ENCODE data around the gene ARPC1A. TPM values are rescaled to one million over a fixed set of nuclear protein-coding genes. Genes with fewer than 3 reads are reported as not detected.
"Not testable (repeated sequence)": the region's sequence is repeated elsewhere in the genome, so short reads cannot be mapped to it uniquely, and the experiment has no call there.

Gene ARPC1A
- total RNA-seq, 6 experiments from 2014 or later = 50.0 to 78.0 (median 63.4) TPM

DNA sequence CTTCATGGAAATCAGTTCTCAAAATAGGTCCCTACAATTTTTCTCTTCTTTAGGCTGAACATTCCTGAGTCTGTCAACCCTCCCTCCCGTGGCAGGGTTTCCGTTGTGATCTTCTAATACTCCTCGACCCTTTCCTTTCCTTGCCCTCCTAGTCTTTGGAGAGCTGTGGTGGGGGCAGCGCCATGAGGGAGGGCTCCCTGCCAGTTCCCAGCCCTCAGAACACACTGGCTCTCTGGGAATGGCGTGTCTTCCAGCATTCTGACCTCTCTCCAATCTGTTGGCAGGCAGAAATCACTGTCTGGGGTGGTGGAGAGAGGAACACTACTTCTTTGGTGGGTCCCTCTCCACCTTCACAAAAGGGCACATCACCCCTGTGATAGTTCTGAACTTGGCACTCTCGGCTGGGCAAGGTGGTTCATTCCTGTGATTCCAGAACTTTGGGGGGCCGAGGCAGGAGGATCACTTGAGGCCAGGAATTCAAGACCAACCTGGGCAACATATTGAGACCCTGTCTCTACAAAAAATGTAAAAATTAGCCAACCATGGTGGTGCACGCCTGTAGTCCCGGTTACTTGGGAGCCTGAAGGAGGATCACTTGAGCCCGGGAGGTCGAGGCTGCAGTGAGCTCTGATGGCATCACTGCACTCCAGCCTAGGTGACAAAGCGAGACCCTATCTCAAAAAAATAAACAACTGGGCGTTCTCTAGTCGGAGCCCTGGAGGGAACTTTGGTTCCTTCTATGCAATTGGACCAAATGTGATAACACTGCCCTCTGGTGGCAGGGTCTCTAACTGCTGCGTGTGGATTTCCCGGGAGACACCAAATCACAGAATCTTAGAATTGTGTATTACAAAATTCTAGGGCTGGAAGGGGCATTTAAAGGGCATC, 13.1 kb upstream of the ARPC1A start:
- WGBS (ENCODE audit: insufficient coverage, low coverage, low lambda C conversion rate, missing lambda C conversion rate) = 33% methylated on average over 15 of the region's 16 CpGs
- H3K4me1 ChIP-seq = no peaks in the 10 kb centered on the region
- TF ChIP-seq, protein P1, sequence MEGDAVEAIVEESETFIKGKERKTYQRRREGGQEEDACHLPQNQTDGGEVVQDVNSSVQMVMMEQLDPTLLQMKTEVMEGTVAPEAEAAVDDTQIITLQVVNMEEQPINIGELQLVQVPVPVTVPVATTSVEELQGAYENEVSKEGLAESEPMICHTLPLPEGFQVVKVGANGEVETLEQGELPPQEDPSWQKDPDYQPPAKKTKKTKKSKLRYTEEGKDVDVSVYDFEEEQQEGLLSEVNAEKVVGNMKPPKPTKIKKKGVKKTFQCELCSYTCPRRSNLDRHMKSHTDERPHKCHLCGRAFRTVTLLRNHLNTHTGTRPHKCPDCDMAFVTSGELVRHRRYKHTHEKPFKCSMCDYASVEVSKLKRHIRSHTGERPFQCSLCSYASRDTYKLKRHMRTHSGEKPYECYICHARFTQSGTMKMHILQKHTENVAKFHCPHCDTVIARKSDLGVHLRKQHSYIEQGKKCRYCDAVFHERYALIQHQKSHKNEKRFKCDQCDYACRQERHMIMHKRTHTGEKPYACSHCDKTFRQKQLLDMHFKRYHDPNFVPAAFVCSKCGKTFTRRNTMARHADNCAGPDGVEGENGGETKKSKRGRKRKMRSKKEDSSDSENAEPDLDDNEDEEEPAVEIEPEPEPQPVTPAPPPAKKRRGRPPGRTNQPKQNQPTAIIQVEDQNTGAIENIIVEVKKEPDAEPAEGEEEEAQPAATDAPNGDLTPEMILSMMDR (IDR thresholded peaks at IDR 0.05) = peak; percentile 88 to 96 (median 92)
- TF ChIP-seq POLR2A (IDR thresholded peaks at IDR 0.05) = no peak
- intact Hi-C loops (cut with DNase I) = loop anchor here in 1 of 2 donors (5.0 kb wide), 1 partner anchor 275 kb away; no protein-coding TSS in a partner anchor
- DNase-seq = peak in 2 of 3 donors; percentile 40 to 75
- H3K4me3 ChIP-seq = no peak overlapping the region
- H3K36me3 ChIP-seq = no peaks in the 10 kb centered on the region
- no peaks in the 10 kb centered on the region for H3K9me3 ChIP-seq
- H3K27ac ChIP-seq = no peak overlapping the region
- no peaks in the 10 kb centered on the region for H3K27me3 ChIP-seq
- peak; percentile 87 to 97 (median 96) for ATAC-seq

DNA sequence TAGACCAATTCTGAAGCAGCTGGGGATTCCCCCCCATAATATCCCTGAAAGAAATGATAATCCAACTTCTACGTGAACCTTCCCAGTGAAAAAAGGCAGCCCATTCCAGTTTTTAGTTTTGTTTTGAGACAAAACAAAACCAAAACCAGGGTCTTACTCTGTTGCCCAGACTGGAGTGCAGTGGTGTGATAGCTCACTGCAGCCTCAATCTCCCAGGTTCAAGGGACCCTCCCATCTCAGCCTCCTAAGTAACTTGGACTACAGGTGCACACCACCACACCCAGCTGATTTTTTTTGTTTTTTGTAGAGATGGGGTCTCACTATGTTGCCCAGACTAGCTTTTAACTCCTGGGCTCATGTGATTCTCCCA, 12.5 kb upstream of the ARPC1A start:
- no peak overlapping the region for H3K27ac ChIP-seq
- ATAC-seq (peak in 2 of 4 donors; percentile 17), DNase-seq (no peak)
- WGBS (ENCODE audit: insufficient coverage, low coverage, low lambda C conversion rate, missing lambda C conversion rate) = 33% methylated on average over 1 of the region's 1 CpG
- intact Hi-C loops (cut with DNase I) = loop anchor here in 1 of 2 donors (5.0 kb wide), 1 partner anchor 276 kb away; no protein-coding TSS in a partner anchor
- H3K9me3 ChIP-seq = no peaks in the 10 kb centered on the region
- TF ChIP-seq POLR2A (IDR thresholded peaks at IDR 0.05) = no peak
- TF ChIP-seq, protein P1 (IDR thresholded peaks at IDR 0.05) = no peak
- no peaks in the 10 kb centered on the region for H3K27me3 ChIP-seq
- H3K36me3 ChIP-seq = no peaks in the 10 kb centered on the region
- no peaks in the 10 kb centered on the region for H3K4me1 ChIP-seq
- H3K4me3 ChIP-seq = no peak overlapping the region

DNA sequence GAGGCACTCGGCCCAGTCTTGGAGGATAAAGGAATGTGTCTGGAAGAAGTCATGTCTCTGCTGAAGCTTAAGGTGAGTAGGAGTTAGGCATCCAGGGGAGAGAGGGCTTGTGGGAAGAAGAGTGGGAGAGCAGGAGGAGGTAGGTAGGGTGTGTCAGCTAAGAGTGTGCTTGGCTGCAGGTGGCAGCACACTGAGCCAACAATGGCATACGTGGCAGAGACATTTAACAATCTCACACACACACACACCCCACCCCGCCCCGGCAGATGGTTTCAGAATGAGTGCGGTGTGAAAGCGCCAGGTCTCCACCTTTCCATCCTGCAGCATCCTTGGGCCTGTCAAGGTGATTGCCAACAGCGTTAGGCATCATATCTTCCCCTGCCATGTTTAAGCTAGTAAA, 11.2 kb upstream of the ARPC1A start:
- H3K27ac ChIP-seq = no peak overlapping the region
- H3K4me3 ChIP-seq = no peak overlapping the region
- no peak for DNase-seq
- TF ChIP-seq, protein P1 (IDR thresholded peaks at IDR 0.05) = no peak
- no peak for TF ChIP-seq POLR2A (IDR thresholded peaks at IDR 0.05)
- intact Hi-C loops (cut with DNase I) = loop anchor here in 1 of 2 donors (5.0 kb wide), 1 partner anchor 277 kb away; no protein-coding TSS in a partner anchor
- H3K9me3 ChIP-seq = no peaks in the 10 kb centered on the region
- no peak for ATAC-seq
- WGBS (ENCODE audit: insufficient coverage, low coverage, low lambda C conversion rate, missing lambda C conversion rate) = 73% methylated on average over 6 of the region's 7 CpGs
- no peaks in the 10 kb centered on the region for H3K36me3 ChIP-seq
- no peaks in the 10 kb centered on the region for H3K27me3 ChIP-seq
- no peaks in the 10 kb centered on the region for H3K4me1 ChIP-seq

DNA sequence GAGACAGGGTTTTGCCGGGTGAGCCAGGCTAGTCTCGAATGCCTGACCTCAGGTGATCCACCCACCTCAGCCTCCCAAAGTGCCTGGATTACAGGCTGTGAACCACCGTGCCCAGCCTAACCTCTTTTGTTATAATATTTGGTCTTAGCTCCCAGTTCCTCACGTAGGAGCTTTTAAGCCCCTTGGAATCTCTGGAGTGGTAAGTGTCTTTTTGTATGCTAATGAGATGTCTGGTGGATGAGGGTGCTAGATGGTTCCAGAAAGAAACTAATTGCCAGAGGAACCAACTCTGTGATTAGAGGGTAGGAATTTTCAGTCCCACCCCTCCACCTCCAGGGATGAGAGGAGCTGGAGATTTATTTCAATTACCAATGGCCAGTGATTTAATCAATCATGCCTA, 5.3 kb upstream of the ARPC1A start:
- H3K36me3 ChIP-seq = no peaks in the 10 kb centered on the region
- DNase-seq (no peak), ATAC-seq (no peak)
- no peak overlapping the region for H3K27ac ChIP-seq
- no peaks in the 10 kb centered on the region for H3K27me3 ChIP-seq
- intact Hi-C loops (cut with DNase I) = no loop called here
- H3K4me3 ChIP-seq = no peak overlapping the region
- TF ChIP-seq, protein P1 (IDR thresholded peaks at IDR 0.05) = no peak
- no peak for TF ChIP-seq POLR2A (IDR thresholded peaks at IDR 0.05)
- 55% methylated on average over 3 of the region's 4 CpGs for whole genome bisulfite sequencing (ENCODE audit: insufficient coverage, low coverage, low lambda C conversion rate, missing lambda C conversion rate)
- peaks cover 0 to 8% (median 2%) of the 10 kb centered on the region in 4 donors for H3K4me1 ChIP-seq
- H3K9me3 ChIP-seq = no peaks in the 10 kb centered on the region

DNA sequence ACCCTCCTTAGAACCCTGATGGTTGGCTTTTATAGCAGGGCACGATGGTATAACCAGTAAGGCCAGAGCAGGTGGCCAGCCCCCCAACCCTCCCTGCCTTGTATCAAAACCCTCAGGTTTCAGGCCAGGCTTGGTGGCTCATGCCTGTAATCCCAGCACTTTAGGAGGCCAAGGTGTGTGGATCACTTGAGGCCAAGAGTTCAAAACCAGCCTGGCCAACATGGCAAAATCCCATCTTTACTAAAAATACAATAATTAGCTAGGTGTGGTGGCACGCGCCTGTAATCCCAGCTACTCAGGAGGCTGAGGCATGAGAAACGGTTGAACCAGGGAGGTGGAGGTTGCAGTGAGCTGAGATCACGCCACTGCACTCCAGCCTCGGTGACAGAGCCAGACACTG, 3.0 kb upstream of the ARPC1A start:
- H3K27me3 ChIP-seq; H3K9me3 ChIP-seq; intact Hi-C loops (cut with DNase I); H3K27ac ChIP-seq; H3K36me3 ChIP-seq; H3K4me3 ChIP-seq; DNase-seq; ATAC-seq: not testable (repeated sequence)
- WGBS (ENCODE audit: insufficient coverage, low coverage, low lambda C conversion rate, missing lambda C conversion rate) = 94% methylated on average over 6 of the region's 6 CpGs
- H3K4me1 ChIP-seq = peaks cover 0 to 15% (median 2%) of the 10 kb centered on the region in 4 donors

Data from right lobe of liver (tissue), 6 donors.